Hematopoietic multipotent progenitor cell treated with erythropoietin and hydrocortisone succinate and interleukin-3 and kit ligand, for 4 days (in vitro differentiated cells): ENCODE data around the gene C1QTNF4.
"Not testable (repeated sequence)": the region's sequence is repeated elsewhere in the genome, so short reads cannot be mapped to it uniquely, and the experiment has no call there.

Experiments
- DNase-seq: peaks from one replicate; pipeline ENCODE4 v3.0.0-alpha.2; 2015

C1QTNF4 gene

DNA sequence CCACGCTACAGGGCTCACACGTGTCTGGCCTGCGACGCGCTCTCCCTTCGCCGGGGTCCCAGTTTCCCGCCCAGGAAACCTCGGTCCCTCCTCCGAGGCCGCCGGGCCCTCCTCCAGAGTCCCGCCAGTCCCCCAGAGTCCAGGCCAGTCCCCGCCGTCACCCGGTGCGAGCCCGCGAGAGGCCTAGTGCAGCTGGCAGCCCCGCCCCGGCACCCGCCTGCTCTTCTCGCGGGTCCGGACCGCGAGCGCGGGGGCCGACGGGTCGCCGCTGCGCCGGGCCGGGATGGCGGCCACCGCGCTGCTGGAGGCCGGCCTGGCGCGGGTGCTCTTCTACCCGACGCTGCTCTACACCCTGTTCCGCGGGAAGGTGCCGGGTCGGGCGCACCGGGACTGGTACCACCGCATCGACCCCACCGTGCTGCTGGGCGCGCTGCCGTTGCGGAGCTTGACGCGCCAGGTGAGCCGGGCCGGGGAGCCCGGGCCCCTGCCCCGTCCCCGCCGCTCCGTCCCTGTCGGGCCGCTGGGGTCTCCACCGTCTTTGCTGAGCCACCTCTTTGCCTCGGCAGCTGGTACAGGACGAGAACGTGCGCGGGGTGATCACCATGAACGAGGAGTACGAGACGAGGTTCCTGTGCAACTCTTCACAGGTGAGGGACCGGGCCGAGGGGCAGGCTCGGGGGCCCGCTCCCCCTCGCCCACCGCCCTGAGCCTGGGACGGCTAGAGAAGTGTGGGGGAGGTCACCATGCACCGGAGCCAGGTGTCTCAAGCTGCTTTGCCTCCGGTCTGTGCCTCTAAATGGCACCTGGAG lies 28.7 kb downstream of the C1QTNF4 start, which contains the start of gene PTPMT1:
TSS of gene PTPMT1 (plus strand) at position 260 of the 809 bp plus-strand sequence. CDS start at position 284, 24 bp downstream.
- peak; percentile 93 for DNase-seq

- DNase-seq = peak; percentile 20
Observed at GRCh38 chr11:47564933-47565339, 29.3 kb downstream of the C1QTNF4 start.

DNA sequence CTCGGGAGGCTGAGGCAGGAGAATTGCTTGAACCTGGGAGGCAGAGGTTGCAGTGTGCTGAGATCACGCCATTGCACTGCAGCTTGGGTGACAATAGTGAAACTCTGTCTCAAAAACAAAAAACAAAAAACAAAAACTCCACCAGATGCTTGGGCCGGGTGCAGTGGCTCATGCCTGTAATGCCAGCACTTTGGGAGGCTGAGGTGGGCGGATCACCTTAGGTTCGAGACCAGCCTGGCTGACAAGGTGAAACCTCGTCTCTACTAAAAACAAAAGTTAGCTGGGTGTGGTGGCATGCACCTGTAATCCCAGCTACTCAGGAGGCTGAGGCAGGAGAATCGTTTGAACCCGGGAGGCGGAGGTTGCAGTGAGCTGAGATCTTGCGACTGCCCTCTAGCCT lies 29.8 kb downstream of the C1QTNF4 start:
- DNase-seq = not testable (repeated sequence)

- not testable (repeated sequence) for DNase-seq
Observed at GRCh38 chr11:47562393-47562792, 31.8 kb downstream of the C1QTNF4 start.

DNA sequence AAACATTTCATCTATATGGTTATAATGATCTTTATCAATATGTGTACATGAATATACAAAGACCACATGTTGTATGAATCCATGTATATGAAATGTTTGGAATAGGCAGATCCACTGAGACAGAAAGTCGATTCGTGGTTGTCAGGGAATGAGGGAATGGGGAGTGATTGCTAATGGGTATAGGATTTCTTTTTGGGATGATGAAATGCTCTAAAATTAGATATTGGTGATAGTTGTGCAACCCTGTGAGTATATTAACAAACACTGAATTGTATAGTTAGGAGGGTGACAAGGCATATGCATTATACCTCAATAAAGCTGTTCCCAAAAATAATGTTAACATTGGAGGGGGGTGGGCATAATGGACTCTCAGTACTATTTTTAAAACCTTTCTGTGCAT lies 33.8 kb downstream of the C1QTNF4 start:
- DNase-seq = no peak

GRCh38 chr11:47558695-47559094 lies 35.5 kb downstream of the C1QTNF4 start:
- DNase-seq = no peak

GRCh38 chr11:47557004-47557403 lies 37.2 kb downstream of the C1QTNF4 start:
- not testable (repeated sequence) for DNase-seq

GRCh38 chr11:47553406-47553743 lies 40.8 kb downstream of the C1QTNF4 start:
- no peak for DNase-seq

DNA sequence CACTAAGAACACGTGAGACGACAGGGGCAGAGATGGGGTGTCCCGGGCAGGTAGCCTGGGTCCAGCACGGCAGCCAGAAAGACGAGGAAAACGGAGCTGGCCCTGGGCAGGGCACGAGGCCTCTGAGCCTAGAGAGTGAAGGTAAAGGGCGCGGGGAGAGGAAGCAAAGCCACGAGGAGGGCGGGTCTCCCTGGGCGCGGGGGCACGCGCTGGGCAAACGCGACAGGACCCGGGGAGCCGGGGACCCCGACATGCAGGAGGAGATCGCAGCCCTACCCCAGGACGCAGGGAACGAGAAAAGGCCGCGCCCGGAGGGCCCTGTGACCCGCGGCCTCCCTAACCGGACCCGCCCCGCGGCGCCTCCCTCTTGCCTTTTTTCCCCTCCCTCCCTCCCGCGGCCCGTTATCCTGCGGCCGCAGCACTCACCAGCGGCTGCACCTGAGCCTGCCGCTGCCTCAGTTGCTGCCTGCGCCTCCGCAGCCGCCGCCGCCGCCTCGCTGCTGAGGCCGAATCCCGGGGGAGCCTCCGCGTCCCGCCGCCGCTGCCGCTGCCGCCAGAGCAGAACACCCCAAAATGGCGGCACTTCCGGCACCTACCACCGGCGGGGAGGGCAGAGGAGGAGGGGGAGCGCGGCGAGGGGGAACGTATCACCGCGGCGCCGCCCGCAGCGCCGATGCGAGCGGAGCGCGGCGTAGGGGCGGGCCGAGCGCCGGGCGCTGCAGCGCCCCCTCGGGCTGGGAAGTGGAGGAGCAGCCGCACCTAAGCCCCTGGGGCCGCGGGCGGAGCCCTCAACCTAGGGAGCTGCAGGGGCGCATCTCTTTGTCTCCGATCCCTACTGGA lies 41.4 kb downstream of the C1QTNF4 start, which contains the start of gene CELF1:
TSS of gene CELF1 (minus strand) at position 567 of the 840 bp plus-strand sequence. CDS start 53,609 bp downstream, outside the sequence.
- DNase-seq = peak; percentile 97

GRCh38 chr11:47552056-47552565 lies 42.1 kb downstream of the C1QTNF4 start:
- DNase-seq = peak; percentile 50

- DNase-seq = peak; percentile 72
Observed at GRCh38 chr11:47551086-47551485, 43.1 kb downstream of the C1QTNF4 start.

- peak; percentile 25 for DNase-seq
Observed at GRCh38 chr11:47550288-47551047, 43.7 kb downstream of the C1QTNF4 start.

GRCh38 chr11:47546274-47546673 lies 47.9 kb downstream of the C1QTNF4 start:
- not testable (repeated sequence) for DNase-seq

DNA sequence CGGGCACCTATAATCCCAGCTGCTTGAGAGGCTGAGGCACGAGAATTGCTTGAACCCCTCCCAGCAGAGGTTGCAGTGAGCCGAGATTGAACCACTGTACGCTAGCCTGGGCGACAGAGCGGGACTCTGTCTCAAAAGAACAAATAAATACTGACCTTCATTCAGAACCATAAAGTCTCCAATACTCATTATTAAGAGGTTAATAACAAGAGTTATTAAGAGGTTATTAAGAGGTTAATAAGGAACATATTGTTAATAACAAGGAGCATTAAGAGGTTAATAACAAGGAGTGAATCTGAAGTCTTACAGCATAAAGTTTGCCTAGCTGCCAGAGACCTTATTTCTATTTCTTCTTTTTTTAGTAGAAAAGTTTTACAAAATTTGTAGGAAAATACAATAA lies 48.9 kb downstream of the C1QTNF4 start:
- DNase-seq = no peak

DNA sequence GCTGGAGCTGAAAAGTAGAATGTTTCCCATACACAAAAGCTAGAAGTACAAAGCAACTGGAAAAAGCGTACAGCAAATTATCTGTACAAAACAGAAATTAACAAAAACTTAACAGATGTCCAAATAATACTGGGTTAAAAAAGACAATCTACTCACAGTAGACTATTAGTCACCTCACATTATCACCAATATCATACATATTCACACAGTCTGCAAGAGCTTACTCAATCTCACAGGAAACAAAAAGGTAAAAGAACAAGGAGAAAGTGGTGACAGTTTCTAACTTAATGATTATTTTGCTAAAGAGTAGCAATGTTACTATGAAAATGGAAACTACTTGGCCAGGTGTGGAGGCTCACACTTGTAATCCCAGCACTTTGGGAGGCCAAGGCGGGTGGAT lies 53.1 kb downstream of the C1QTNF4 start:
- no peak for DNase-seq

- no peak for DNase-seq
Observed at GRCh38 chr11:47539681-47540039, 54.6 kb downstream of the C1QTNF4 start.
